Limb (tissue), 2 donors: ENCODE measurements around the gene CRY2.
"Not testable (repeated sequence)": the region's sequence is repeated elsewhere in the genome, so short reads cannot be mapped to it uniquely, and the experiment has no call there.

Source experiments
- DNase-seq, 2 donors: peaks; one replicate each; pipeline ENCODE4 v3.0.0-alpha.2; 2016; ENCODE audit errors: extremely low spot score in 2 of 2

The CRY2 gene

GRCh38 chr11:45846974-45847910 lies at the start of gene CRY2:
TSS of gene CRY2 (plus strand) at chr11:45847475. CDS start at chr11:45847491, 16 bp downstream.
- peak; percentile 96 to 100 for DNase-seq

GRCh38 chr11:45798793-45799441 lies 48.4 kb upstream of the CRY2 start:
- DNase-seq = no peak

- DNase-seq = no peak
These were observed 47.7 kb upstream of the CRY2 start for GRCh38 chr11:45799562-45799961.

GRCh38 chr11:45800261-45800660 lies 47.0 kb upstream of the CRY2 start:
- no peak for DNase-seq

- no peak for DNase-seq
These were observed 45.5 kb upstream of the CRY2 start for GRCh38 chr11:45801723-45802315.

- DNase-seq = no peak
These were observed 44.6 kb upstream of the CRY2 start for GRCh38 chr11:45802531-45803317.

GRCh38 chr11:45803971-45804760 lies 43.1 kb upstream of the CRY2 start:
- peak; percentile 62 to 86 for DNase-seq

GRCh38 chr11:45804761-45805304 lies 42.4 kb upstream of the CRY2 start, which contains the start of gene SLC35C1:
TSS of gene SLC35C1 (plus strand) at chr11:45805149. CDS start at chr11:45805802, 653 bp downstream.
- DNase-seq = peak; percentile 95 to 98

GRCh38 chr11:45805305-45806071 lies 41.8 kb upstream of the CRY2 start:
- no peak for DNase-seq

GRCh38 chr11:45806072-45806933 lies 41.0 kb upstream of the CRY2 start:
- no peak for DNase-seq

GRCh38 chr11:45806937-45807791 lies 40.1 kb upstream of the CRY2 start:
- no peak for DNase-seq

- DNase-seq = no peak
These were observed 39.5 kb upstream of the CRY2 start for GRCh38 chr11:45807792-45808238.

GRCh38 chr11:45808427-45808826 lies 38.8 kb upstream of the CRY2 start:
- DNase-seq = not testable (repeated sequence)

GRCh38 chr11:45809456-45810395 lies 37.5 kb upstream of the CRY2 start:
- no peak for DNase-seq

GRCh38 chr11:45810431-45811108 lies 36.7 kb upstream of the CRY2 start:
- no peak for DNase-seq

GRCh38 chr11:45811109-45811435 lies 36.2 kb upstream of the CRY2 start:
- DNase-seq = no peak
